Activated CD8-positive, alpha-beta memory T cell treated with anti-CD3 and anti-CD28 coated beads for 24 hours (primary cell): ENCODE data around the gene EPHA10.
"Not testable (repeated sequence)": the region's sequence is repeated elsewhere in the genome, so short reads cannot be mapped to it uniquely, and the experiment has no call there.

Experiments used
- DNase-seq: peaks from one replicate; pipeline ENCODE4 v3.0.0-alpha.2; 2020

The EPHA10 gene

DNA sequence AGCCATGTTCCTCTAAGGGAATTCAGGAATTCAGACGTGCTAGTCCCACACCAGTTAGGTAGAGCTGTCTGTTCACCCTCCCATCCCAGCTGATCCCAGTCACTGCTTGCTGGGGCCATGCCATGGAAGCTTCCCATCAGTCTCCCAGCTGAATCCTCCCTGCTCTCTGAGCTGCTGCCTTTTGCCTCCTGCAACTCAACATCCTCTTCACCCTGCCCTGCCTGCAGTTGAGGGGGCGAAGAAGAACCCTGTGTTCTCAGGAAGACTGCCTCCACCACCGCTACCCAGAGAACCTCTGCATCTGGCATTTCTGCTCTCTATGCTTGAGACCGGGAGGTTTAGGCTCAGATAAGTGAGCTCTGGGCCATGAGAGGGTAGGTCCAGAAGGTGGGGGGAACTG is 56.4 kb downstream of the EPHA10 start:
- no peak for DNase-seq

DNA sequence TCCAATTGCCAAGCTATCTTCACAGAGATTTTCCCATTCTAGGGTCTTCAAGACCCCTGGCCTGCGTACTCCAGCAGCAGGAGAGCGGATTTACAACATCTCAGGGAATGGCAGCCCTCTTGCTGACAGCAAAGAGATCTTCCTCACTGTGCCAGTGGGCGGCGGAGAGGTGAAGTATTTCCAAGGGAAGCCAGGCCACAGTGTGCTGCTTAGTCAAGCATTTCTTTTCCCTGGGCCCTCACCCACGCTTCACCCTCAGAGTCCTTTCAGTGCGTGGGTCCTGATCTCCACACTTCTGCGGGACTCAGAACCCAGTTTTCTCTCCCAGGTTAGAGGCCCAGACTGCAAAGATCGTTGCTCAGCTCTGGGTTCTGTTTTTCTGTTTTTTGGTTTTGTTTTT is 59.5 kb downstream of the EPHA10 start:
- DNase-seq = no peak

DNA sequence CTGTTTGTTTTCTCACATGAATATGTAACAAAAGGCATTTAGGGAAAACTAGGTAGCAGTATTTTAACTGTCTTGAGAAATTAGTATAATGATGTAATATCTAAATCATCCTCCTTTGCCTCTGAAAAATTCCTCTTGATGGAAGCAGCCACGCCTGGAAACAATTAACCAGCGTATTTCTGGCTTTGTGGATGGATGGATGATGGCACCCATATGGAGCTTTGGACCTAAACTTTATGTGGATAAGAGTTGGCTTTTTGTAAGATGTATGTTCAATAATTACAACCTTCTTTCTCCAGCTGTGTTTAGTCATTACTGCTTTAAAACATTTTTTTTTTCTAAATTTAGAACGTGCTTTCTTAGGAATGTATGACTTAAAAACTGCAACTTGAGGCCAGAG is 60.0 kb downstream of the EPHA10 start:
- no peak for DNase-seq

DNA sequence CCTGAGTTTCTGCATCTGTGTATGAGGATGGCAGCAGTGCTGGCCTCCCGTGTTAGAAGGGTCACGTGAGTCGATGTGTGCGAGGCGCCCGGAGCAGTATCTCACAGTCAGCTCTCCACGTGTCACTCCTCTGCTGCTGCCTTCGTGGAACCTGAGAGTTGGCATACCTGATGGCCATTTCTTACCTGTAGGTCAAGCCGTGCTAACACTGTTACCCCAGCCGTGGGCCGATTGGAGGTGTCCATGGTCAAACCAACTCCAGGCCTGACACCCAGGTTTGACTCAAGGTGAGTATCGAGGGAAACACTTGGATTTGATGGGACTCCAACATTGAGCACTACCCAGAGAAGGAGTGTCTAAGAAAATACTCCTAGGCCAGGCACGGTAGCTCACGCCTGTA is 61.9 kb downstream of the EPHA10 start:
- DNase-seq = no peak

DNA sequence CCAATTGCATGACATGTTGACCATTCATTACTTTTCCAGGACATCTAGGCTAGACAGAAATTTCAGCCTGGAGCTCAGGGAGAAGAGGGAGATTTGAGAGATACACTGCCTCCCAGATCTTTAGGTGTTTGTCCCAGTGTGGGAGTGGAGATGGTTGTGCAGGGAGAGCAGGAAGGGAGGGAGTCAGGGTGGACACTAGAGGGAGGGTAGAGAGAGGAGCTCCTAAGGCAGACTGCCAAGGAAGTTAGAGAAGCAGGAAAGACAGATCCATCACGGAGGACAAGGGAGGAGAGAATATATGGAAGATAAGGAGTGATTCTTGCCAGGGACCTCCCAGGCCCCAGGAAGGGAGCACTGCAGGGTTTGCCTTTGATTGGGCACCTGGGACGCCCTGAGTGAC is 63.9 kb downstream of the EPHA10 start:
- DNase-seq = no peak

DNA sequence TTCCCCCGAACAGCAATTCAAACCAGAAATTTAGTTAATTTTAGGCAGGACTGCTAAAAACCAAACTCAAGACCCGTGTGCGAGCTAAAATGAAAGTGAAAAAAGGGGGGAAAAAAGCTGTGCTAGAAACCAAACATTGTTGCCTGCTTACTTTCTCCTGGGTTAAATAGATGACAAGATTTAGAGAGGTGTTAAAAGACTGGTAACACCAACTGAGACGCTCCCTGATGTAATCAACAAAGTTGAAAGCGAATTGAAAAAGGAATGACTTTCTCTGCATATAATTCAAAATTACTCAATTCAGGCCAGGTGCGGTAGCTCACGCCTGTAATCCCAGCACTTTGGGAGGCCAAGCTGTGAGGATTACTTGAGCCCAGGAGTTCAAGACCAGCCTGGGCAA is 65.8 kb downstream of the EPHA10 start:
- no peak for DNase-seq

DNA sequence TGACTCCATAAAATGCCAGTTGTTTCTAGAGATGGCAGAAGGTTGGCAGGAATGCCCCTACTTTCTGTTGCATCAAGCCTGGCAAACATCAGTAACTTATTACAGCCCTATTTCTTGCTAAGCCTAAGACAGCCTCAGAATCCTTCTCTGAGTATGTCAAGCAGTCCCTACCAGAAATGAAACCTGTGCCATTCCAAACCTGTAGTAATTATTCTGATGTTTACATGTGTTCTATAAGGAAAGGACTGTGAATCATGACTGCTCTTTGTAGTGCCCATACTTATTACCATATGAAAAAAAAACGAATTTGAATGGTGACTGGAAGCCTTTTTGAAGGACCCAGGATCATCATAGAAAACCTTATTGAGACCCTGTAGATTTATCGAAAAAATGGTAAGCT is 67.2 kb downstream of the EPHA10 start:
- DNase-seq = no peak

DNA sequence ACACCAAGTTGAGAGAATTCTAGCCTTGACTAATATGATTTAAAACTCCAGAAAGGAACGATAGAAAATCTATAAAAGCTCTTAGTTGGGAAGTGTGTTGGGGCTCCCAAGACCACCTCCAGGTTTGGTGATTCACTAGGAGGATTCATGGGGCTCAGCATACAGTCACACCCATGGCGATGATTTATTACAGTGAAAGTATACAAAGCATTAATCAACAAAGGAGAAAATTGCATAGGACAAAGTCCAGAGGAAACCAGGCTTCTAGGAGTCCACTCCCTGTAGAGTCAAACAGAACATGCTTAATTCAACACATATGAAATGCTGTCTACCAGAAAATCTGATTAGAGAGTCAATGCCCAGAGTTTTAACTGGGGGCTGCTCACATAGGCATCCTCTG is 67.8 kb downstream of the EPHA10 start:
- DNase-seq = no peak

DNA sequence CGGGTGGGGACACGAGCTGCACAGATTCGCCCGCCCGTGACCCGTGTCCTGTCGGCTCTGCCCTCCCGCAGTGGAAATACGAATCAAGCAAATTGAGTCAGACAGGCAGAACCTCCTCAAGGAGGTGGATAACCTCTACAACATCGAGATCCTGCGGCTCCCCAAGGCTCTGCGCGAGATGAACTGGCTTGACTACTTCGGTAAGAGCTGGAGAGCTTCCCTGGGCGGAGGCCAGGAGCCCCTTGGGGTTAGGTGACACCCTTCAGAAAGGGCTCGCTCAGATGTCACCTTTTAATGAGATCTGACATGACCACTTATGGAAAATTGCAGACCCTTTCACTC is 72.1 kb downstream of the EPHA10 start:
- DNase-seq = no peak

DNA sequence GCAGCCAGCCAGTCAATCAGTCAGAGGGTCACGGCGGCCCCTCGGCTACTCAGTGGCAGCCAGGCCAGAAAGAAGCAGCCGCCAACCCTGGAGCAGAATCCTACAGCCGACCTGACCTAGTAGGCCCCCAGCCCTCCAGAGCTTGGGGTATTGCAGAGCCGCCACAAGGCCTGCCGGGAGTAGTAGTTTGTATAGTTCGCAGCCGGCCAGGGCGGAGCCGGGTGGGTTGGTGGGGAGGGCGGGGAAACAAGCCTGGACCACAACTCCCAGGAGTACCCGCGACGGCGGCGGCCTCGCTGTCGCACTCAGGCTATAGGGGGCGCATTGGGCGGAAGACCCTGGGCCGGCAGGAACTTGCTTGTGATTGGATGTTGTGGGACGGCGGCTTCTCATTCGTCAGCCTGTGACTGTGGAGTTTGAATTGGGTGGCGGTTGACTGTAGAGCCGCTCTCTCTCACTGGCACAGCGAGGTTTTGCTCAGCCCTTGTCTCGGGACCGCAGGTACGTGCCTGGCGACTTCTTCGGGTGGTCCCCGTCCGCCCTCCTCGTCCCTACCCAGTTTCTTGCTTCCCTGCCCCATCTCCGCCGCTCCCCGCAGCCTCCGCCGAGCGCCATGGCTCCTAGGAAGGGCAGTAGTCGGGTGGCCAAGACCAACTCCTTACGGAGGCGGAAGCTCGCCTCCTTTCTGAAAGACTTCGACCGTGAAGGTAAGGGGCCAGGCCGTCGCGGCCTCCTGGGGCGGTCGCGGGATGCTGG is 72.7 kb downstream of the EPHA10 start, which contains the start of gene CDCA8:
TSS of gene CDCA8 (plus strand) at position 439 of the 756 bp plus-strand sequence. CDS start at position 614, 175 bp downstream.
- DNase-seq = peak; percentile 98

DNA sequence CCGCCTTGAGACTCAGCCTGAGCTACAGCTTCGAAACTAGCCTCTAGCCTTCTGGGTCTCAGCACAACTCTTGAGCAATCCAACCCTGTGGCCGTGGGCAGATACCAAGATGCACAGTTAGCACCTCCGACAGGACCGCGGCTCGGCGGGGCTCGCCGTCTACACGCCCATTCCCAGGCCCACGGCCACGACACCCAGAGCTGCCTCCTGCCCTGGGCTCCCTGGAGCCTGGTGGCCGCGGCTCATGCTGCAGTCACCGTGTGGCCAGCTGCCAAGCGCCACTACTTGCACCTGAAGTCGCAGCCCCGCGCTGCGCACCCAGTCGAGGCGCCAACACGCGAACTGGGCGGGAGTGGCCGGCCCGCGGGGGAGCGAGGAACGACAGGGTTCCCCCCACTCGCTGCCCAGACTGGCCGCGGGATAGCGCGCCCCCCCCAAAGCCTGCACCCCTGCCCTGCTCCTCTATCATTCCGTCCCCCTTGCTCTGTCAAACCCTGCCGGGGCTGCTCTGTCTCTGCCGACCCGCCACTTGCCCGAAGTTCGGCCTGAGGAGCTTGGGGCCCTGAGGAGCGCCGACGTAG is 73.3 kb downstream of the EPHA10 start:
- DNase-seq = no peak

DNA sequence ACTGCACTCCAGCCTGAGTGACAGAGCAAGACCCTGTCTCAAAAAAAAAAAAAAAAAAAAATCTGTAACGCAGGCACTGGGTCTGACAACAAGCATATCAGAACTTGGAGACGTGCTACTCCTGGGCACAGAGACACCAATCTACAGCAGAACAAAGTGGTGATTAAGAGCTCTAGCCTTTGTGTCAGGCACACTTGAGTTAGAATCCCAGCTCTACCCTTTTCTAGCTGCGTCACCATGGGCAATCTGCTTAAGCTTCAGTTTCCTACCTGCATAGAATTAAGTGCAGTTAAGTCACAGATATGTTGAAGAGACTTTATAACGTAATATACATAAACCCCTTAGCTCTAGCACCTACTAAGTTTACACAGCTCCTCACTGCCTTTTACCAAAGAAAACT is 76.0 kb downstream of the EPHA10 start:
- no peak for DNase-seq

DNA sequence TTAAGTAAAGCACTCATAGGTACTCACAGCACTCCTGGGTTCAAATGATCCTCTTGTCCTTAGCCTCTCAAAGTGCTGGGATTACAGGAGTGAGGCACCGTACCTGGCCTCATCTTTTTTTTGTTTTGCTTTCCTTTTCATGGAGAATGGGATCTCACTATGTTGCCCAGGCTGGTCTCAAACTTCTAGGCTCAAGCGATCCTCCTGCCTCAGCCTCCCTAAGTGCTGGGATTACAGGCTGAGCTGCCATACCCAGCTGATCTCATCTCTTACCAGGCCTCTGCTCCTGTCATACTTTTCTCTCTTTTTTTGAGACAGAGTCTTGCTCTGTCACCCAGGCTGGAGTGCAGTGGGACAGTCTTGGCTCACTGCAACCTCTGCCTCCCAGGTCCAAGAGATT is 77.2 kb downstream of the EPHA10 start:
- not testable (repeated sequence) for DNase-seq

DNA sequence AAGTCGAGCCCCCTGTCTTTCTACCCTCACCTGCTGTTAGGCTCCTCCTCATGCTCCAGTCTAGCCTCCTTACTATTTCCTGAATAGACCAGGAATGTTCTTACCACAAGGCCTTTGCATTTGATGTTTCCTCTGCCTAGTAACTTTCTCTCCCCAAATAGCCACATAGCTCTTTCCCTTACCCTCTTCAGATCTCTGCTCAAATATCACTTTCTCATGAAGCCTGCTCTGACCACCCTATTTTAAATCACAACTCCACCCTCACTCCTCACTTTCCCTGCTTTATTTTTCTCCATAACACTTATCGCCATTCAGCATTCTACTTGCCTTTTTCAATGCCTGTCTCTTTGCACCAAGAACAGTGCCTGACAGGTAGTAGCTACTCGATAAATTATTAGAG is 79.2 kb downstream of the EPHA10 start:
- DNase-seq = no peak

DNA sequence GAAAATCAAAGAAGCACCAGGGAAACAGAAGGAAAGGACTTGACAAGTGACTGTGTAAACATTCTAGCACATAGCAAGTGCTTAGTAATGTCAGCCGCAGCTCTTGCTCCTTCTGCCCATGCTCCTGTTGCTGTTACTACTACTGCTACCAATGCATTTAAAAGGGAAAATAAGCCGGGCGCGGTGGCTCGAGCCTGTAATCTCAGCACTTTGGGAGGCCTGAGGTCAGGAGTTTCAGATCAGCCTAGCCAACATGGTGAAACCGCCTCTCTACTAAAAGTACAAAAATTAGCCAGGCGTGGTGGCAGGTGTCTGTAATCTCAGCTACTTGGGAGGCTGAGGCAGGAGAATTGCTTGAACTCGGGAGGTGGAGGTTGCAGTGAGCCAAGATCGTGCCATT is 80.7 kb downstream of the EPHA10 start:
- DNase-seq = not testable (repeated sequence)

DNA sequence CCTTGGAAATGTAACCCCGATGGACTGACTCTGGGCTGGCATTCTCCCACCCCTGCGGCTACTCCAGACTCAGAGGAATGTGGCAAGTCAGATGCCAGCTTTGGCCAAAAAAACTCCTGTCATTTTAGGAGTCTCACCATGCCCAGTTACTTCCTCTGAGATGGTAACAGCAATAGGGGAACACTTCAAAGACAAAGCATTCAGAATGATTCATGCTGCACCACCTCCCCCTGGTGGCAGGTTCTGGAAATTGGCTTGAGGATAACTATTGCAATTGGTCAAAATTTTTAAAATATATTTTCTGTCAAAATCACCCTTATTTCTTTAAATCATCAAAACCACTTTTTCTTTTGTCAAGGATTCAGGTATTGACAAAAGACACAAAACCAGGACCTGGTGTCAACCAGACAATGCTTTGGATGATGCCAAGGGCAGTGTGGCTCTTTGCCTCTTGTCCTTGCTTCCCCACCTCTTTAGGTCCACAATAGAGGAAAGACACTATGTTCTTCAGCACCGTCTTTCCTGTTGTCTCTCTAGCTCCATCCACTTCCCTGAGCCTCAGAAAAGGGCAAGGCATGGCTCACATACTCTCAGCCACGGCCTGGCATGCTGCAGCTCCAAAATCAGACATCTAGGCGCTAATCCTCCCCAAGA is 82.5 kb downstream of the EPHA10 start:
- peak; percentile 90 for DNase-seq

DNA sequence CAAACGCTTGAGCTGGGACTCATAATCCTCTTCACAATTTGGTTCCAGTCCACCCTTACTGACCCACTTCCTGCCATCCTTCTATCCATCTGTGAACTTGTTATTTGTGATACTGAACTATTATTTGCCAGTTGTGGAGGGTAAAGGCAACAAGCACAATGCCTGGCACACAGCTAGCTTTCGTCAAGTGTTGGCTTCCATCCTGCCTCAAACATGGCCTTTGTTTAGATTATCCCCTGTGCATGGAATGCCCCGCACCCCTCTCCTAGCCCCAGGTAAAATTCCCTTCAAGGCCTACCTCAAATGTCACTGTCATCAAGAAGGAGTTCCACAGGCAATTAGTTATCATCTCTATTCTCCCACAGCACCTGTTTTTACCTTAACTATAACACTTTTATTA is 84.0 kb downstream of the EPHA10 start:
- no peak for DNase-seq

DNA sequence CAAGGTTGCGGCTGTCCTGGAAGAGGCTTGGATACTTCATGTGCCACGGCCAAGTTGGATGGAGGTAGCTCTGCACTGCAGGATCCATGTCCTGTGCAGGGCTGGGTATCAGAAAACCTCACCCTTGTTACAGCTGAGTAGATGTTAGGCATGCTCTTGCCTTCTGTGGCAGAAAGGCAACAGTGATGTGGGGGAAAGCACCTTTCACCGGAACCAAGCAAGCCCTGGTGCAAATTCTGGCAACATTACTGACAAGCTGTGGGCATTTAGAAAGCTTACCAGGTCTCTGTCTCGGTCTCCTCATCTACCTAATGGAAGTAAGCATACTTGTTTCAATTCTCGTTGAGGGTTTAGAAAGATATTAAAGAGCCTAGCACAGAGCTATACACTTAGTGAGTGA is 87.1 kb downstream of the EPHA10 start:
- no peak for DNase-seq

DNA sequence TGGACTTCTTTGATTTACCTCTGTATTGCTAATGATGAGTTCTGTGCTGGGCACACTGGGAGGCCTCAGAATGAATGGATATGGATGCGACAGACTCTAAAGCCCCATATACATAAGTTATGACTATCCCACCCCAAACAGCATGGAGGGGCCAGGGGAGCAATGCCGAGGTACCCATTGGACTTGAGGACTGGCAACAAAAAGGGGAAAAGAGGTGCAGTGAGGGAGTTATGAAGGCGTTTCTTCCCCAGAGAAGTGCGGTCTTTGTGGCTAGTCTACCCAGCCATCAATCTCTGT is 87.8 kb downstream of the EPHA10 start:
- DNase-seq = no peak

DNA sequence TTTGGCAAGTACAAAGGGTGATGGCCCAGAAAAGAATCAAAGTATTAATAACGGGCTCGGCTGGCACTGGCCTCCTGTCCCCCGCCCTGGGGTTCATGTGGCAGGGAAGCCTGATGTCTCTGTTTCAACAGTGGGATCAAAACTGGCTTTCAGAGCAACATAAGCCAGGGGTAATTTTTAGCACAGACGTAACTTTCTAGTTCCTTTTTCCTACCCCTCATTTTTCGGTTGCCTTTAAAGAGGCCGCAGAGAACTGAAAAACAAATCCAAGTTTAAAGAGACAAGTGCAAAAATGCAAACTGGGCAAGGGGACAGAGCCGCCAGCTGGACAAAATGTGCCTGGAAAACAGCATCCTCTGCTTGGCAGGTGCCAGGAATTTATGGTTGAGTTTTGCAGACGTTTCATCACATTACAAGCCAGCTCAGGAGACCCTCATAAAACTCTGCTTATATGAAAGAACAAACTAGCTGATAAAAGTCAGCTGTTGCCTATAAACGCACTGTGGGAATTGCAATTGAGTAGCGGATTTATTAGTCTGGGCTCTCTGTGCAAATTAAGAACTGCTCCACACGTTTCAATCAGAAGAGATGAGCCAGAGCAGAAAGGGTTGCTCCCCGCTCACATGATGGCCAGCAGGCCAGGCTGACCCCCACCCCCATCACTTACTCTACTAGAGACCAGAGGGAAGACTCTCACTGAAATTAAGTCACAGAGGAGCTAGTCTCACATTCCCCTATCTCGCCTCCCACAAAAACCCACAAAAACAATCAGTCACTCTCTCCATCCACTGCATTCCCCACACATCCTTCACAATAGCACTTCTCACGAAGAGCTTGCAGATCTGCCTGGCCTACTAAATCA is 88.4 kb downstream of the EPHA10 start:
- no peak for DNase-seq

DNA sequence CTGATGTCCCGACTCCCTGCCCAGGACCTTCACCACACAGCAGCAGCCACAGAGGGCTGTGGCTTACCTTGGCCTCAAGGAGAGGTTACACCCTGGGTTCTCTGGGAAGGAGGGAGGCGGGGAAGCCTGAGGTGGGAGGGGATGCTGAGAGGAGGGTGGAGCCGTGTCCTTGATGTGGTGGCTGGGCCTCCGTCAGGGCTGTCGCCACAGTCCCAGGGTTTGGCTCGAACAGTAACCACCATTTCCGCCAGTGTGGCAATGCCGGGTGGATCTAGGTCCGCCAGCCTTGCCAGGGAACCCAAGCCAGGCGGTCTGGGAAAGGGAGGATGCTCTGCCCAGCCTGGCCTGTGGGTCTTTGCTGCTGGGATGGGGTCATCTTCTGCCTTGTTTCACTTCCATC is 91.0 kb downstream of the EPHA10 start:
- peak; percentile 69 for DNase-seq

DNA sequence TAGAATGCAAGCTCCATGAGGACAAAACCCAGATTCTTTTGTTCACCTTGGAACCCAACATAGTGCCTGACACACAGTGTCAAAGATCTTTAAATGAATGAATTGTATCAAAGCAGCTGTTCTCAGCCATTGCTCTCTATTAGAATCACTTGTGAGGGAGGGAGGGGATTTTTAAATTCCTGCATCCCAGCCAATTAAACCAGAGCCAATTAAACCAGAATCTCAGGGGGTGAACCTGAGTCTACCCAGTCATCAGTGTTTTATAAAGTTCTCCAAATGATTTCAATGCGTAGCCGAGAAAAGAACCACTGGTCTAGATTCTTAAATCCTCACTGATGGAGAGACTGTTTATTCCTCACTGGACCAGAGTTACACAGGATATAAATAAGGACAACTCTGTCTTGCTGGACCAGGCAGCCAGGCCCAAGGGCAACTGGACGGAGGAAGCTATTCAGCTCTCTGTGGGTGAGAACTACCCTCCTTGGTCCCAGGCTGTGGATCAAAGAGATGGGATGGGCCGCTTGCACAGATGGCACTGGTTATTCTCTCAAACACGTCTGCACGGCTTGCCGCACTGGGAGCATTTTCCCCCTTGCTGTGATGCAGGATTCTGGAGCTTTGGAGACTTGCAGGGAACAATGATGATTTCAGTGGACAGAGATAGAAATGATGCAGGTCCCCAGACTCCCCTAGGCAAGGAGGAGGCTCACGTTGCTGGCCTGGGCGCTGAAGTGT is 92.6 kb downstream of the EPHA10 start:
- DNase-seq = no peak

DNA sequence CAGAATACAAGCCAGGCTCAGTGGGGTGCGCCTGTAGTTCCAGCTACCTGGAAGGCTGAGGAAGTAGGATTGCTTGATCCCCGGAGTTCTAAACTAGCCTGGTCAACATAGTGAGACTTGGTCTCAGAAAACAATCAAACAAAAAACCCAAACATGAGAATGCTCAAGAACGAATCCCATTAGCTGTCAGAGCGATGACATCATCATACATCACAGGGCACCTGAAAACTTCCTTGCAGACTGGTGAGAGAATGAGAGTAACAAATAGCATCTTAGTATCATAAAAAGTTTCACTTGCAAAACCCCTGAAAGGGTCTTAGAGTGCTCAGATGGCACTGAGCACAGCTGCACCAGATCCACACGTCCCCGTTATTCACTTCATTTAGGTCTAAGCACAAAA is 93.7 kb downstream of the EPHA10 start:
- DNase-seq = no peak
